ENCODE data around the gene METTL17.
A peak's percentile ranks its signal among the peaks of the same experiment; 100 is the strongest.
"Not testable (repeated sequence)": the region's sequence is repeated elsewhere in the genome, so short reads cannot be mapped to it uniquely, and the experiment has no call there.

The METTL17 gene

GRCh38 chr14:20997115-20997514 lies 7.3 kb downstream of the METTL17 start:
- DNase-seq, result no peak

DNA sequence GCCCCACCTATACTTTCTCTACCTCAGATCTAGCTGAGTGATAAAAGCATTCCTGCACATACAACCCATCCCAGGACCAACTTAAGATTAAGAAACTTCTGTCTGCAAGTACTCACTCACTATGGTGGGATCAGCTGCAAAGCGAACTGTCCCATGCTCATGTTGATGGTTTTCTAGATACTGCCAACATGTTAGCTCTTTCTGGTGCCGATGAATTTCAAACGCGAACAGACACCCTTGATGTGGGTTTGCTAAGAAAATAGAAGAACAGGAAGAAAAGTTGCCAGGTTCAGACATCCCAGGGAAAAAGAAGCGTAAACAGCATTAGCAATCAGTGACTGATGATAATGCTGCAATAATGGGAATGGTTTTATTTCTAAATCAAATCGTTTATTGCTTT lies 7.8 kb downstream of the METTL17 start:
- no peak for DNase-seq

GRCh38 chr14:20998139-20998538 lies 8.4 kb downstream of the METTL17 start:
- no peak for DNase-seq

- no peak for DNase-seq
These were observed 9.0 kb downstream of the METTL17 start, which contains the start of gene SLC39A2 for GRCh38 chr14:20998674-20999366. SLC39A2 (plus strand) TSS chr14:20999293; CDS start chr14:20999447, 154 bp downstream.

GRCh38 chr14:20999591-20999990 lies 9.8 kb downstream of the METTL17 start:
- DNase-seq, result no peak

- DNase-seq, result no peak
These were observed 11.4 kb downstream of the METTL17 start for GRCh38 chr14:21001218-21001617.

DNA sequence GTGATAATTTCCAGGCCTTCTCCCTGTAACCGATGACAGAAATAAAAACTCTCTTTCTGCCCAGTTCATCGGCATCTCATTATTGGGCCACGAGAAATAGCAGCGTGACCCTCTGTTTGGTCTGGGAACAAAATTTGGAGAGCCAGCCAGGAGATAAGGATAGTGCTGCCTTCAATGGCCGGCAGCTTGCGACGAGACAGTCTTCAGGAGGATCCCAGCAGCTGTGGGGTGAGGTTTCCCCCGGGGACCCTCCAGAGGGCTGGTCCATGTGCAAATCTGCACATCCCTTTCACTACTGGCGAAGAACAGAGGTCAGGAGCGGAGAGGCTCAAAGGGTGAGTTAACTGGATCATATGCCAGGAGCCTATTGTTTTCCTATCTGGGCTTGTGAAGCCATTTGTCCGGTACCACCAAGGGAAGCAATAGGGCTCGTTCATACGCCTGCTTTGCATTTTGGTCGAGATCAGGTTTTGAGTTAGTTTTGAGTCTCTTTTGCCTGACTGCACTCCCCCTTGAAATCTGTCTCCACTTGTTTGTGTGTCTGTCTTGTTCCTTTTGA lies 14.1 kb downstream of the METTL17 start:
- no peak for DNase-seq

- not testable (repeated sequence) for DNase-seq
These were observed 19.9 kb downstream of the METTL17 start for GRCh38 chr14:21009721-21010120.

DNA sequence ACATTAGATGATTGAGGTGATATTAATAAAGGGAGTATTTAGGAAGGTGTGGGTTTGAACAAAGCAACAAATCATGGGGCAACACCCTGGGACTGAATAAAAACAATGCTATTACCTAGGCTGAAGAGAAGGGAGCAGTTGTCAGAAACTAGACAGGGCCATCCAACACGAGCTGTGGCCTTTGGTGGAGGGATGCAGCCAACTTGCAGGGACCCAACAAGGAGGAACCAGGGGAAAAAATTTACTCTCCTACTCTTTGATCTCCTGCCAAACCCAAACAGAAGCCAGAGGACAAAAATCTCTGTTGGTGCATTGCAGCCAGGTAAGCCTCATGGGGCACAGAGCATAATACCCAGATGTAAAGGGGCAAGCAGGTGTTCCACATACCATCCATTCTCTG lies 21.4 kb downstream of the METTL17 start:
- no peak for DNase-seq

DNA sequence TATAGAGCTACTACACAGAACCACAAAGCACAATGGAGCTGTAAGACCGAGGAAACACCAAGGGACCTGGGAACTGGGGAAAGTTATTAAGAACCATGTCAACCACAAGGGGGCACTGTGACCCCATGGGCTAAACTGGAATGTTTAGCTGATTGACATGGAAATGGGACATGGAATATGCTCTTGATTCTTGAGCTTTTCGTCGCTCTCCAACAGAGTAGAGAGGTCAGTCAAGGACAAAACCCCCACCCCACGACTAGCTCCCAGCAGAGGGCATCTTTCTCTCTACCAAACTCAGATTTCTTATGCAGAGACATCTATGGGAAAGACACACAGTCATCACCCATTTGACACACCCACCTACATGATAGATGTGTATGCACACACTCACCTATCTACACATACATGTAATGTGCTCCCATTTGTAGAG lies 25.0 kb downstream of the METTL17 start:
- DNase-seq, result peak; percentile 85

GRCh38 chr14:21015312-21015711 lies 25.5 kb downstream of the METTL17 start:
- no peak for DNase-seq

DNA sequence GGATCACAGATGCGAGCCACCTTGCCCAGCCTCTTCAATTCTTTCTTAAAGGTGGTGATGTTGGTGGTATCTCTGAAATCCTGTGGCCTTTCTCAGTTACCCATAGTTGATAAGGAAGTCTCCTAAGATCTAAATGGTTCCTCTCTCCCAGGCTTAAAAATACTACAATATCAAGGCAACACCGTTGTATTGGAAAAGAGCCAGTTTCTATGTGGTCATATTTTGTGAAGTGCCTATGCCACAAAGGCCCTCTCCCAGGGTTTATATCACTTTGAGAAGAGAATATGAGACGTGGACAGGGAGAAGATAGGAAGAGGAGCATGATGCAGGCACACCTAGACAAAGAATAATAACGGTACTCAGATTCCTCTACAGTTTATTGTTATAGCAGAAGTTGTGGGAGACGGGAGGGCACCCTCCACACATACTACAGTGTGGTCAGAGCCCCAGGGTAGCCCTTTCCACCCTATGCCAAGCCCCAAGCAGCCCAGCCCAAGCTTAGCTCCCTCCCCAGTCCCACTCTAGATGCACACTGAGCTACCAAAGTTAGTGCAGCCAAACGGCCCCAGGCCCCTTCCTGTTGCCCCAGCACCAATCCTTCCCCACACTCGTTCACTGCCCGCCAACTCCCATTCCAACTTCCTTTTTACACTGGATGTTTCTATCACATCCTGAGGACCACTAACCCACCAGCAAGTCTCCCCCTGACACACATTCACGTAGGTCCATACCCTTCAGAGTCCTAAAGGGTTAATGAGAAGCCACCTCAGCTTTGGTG lies 26.8 kb downstream of the METTL17 start:
- no peak for DNase-seq

DNA sequence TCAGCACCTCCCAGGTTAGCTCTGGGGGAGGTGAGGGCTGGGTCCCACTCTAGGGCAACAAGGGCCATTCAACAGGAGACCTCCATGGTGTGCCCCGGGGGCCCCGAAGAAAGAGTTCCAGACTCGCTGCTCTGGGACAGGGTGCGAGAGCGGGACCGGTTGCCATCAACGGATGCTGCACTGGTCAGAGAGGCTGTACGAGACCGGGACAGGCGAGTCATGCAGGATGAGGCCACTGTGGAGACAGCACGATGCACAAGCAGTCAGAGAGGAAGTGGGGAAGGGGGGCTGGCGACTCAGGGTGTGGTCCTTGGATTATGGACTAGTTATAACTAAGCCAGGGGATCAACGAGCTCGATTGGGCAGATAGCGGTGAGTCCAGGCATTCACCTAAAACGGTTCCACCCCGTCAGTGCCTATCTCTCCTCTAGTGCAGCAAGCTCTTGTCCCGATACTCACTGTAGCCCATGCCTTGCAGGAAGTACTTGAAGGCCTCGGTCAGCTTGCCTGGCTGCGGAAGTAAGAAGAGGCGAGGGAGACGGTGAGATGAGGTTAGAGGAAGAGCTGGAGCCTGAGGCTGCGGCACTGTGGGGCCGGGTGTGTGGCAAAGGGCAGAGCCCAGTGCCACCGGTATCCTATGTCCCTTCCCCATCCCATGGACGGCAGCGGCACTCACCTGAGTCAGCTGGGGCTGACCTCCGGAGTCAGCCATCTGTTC lies 27.9 kb downstream of the METTL17 start:
- no peak for DNase-seq

DNA sequence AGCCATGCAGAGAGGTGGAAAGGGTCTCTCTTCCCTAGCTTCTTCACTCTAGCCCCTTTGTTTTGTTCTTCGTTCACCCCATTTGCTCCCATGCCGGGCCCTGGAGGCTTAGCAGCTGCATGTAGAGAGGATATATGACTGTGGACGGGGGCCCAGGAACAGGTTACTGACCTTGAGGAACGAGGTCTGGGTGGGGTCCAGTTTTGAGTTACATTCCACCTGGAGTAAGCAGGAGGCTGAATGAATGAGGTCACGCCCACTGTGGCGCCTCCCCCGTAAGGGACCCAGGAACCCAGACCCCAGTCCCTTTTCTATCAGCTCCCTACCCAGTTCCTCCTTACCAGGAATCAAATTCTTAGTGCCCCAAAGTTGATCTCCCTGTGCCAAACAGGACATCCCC lies 28.5 kb downstream of the METTL17 start:
- no peak for DNase-seq

DNA sequence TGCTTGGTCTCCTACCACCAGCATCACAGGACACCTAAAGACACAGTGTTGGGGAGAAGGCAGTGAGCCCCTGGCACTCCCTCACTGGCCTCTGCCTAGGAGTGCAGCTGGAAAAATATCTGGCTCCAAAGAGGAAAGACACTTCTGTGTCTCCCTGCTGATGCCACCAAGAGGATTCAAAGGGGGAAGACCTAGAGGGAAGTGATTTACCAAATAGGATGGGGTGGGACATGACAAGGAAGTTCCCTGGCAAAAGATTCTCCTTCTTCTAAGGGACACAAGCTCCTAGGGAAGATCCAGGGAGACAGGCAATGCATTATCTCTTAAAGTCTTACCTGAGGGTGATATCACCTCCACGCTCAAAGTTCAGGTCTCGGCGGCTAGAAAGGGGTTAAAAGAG lies 29.0 kb downstream of the METTL17 start:
- no peak for DNase-seq

GRCh38 chr14:21019366-21019765 lies 29.6 kb downstream of the METTL17 start:
- DNase-seq, result no peak

DNA sequence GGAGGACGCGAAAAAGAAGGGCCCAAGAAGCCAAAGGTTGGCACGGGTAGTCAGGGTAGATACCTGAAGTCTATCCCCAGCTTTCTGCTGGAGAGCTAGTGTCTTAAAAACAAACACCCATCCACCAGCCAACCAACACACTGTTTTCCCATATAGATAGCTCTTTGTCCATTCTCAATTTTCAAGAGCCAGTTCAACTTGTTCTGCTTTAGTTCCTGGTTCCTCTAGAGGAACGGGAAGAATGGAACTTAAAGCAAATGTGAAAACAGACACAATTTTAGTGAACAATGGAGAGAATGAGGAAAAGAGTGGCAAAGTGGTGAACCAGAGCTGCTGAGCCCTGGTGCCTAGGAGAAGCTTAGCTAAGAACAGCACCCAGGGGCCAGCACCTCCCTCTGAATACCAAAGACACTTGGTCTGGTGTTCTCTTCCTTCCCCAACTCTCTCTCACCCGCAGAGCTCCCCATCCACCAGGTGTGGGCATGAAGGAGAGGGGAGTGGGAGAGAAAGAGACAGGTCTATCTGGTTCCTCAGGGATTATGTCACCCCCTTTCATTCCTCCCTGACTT lies 31.3 kb downstream of the METTL17 start:
- DNase-seq, result no peak

- no peak for DNase-seq
These were observed 32.9 kb downstream of the METTL17 start for GRCh38 chr14:21022686-21023085.

- DNase-seq, result no peak
These were observed 33.4 kb downstream of the METTL17 start for GRCh38 chr14:21023174-21023573.

DNA sequence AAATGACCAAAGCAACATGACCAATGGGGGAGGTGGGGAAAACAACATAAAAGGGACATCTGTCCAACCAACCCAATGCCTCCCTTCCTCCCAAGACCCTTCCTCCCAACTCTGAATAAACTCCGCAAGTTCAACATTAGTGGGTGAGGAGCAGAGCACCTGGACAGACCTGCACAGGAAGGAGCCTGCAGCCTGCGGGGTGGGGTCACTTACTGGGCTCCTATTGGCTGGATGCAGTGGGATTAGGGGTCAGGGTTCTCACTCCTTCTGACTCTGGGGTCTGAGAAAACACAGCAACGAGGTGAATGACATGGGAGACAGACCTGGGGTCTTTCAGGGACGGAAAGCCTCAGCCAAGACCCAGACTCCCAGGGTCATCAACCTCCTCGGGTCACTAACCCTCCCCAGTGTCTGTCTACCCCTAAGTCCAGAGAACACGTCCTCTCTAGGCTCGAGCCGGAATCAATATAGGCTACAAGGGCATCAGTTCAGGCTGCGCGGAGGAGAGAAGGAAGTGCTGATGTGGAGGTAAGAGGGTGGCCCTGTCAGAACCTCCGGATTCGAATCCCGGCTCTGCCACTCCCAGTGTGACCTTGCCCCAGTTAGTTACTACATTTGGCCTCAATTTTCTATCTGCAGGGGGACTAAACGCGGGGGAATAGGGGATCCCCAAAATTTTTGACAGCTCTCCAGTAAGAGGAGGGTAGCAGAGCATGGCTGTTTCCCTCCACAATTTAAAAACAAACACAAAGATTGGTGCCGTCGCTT lies 34.2 kb downstream of the METTL17 start:
- no peak for DNase-seq

GRCh38 chr14:21024585-21025370 lies 35.0 kb downstream of the METTL17 start, which contains the start of gene NDRG2:
NDRG2 (minus strand) TSS chr14:21025061; CDS start chr14:21023315, 1,746 bp downstream.
- peak; percentile 69 for DNase-seq
